Left lung (tissue), 10 donors: ENCODE results near the gene RBPJ. TPM values are rescaled to one million over a fixed set of nuclear protein-coding genes. Genes with fewer than 3 reads are reported as not detected.

Experiments used
- ATAC-seq: fragments of 200-7000 bp; cut with Tn5 transposase; one replicate; pipeline ENCODE4 v1.9.1; 2020; ENCODE audit warnings: moderate library complexity
- DNase-seq, 4 donors: peaks; one replicate each; pipeline ENCODE4 v3.0.0-alpha.2; 2013 to 2020
- H3K27ac ChIP-seq, 2 donors: fragments of 200-600 bp; sonication (generic) in 1 of 2; one replicate each; pipeline versions ENCODE4 v1.5.0 to v1.8.0; 2020 to 2021
- H3K27me3 ChIP-seq, 2 donors: fragments of 200-600 bp; sonication (generic) in 1 of 2; one replicate each; pipeline versions ENCODE4 v1.5.0 to v1.8.0; 2020 to 2021
- H3K36me3 ChIP-seq, 2 donors: fragments of 200-600 bp; sonication (generic) in 1 of 2; one replicate each; pipeline versions ENCODE4 v1.5.0 to v1.8.0; 2020 to 2021
- H3K4me1 ChIP-seq, 2 donors: fragments of 200-600 bp; one replicate each; pipeline ENCODE4 v1.8.0; 2021
- H3K4me3 ChIP-seq, 2 donors: fragments of 200-600 bp; sonication (generic) in 1 of 2; one replicate each; pipeline versions ENCODE4 v1.5.0 to v1.8.0; 2020 to 2021; ENCODE audit warnings: mild to moderate bottlenecking in 1 of 2
- H3K9me3 ChIP-seq, 2 donors: fragments of 200-600 bp; sonication (generic) in 1 of 2; one replicate each; pipeline versions ENCODE4 v1.5.0 to v1.8.0; 2020 to 2021
- CTCF ChIP-seq, 2 donors: fragments of 200-600 bp; sonication (generic) in 1 of 2; IDR thresholded peaks; one replicate each; pipeline versions ENCODE4 v1.5.0 to v1.8.0; 2021; ENCODE audit warnings: antibody characterized with exemption in 2 of 2
- intact Hi-C, 2 donors: fragments of 100-400 bp; cut with DNase I; formaldehyde crosslinking; loops; one replicate each; pipeline versions ENCODE4 v1.11.2 to v1.14.2; 2022
- polyA plus RNA-seq, 6 donors: library from polyadenylated mRNA; unstranded; fragments of 120-200 nt; gene quantifications; one replicate each; pipeline ENCODE4 v1.2.1, GENCODE V29; 2013; ENCODE audit not compliant: insufficient read length in 6 of 6
- total RNA-seq, 2 donors: library from RNA; stranded (reverse); fragmentation: NEBNext Ultra II Directional; extraction: Animal tissue kit (Norgen Biotek cat#: 25700); gene quantifications; one replicate each; pipeline ENCODE4 v1.2.1, GENCODE V29; 2021
- donor health status: DM: no; HTN: yes; CAD: no.
- donor health status: DM: no; HTN: no; CAD: no.

Gene RBPJ
- total and polyA plus RNA-seq, 8 donors: 88.6 to 127 (median 105) TPM

DNA sequence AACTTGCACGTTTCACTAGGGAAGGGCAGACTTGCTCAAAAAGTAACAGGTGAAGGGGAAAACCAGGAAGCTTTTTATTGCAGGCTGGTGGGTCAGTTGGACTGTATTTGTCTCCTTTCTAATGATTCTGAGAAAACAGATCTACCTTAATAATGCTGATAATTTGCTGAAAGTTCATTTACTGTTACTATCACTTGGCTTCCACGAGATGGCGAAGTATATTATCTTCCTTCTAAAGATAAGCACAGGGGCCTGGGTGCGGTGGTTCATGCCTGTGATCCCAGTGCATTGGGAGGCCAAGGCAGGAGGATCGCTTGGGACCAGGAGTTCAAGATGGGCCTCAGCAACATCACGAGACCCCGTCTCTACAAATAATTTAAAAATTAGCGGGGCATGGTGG lies 153.1 kb downstream of the RBPJ start:
- Histone ChIP-seq H3K9me3 (no peaks in the 10 kb centered on the region), H3K36me3 (no peaks in the 10 kb centered on the region), H3K27me3 (no peaks in the 10 kb centered on the region), H3K4me3 (no peak overlapping the region), H3K4me1 (no peaks in the 10 kb centered on the region), H3K27ac (no peak overlapping the region)
- no peak for DNase-seq
- no peak for ATAC-seq
- intact Hi-C loops: loop anchor here in 1 of 2 donors (10.0 kb wide), 1 partner anchor 241 kb away; no protein-coding TSS in a partner anchor
- TF ChIP-seq CTCF (IDR thresholded peaks at IDR 0.05): no peak

- intact Hi-C loops: loop anchor here in 1 of 2 donors (10.0 kb wide), 1 partner anchor 240 kb away; no protein-coding TSS in a partner anchor
- DNase-seq (no peak), ATAC-seq (no peak)
- no peak for TF ChIP-seq CTCF (IDR thresholded peaks at IDR 0.05)
- H3K27me3 ChIP-seq: no peaks in the 10 kb centered on the region
- no peaks in the 10 kb centered on the region for H3K9me3 ChIP-seq
- no peak overlapping the region for H3K4me3 ChIP-seq
- no peaks in the 10 kb centered on the region for H3K36me3 ChIP-seq
- H3K27ac ChIP-seq: no peak overlapping the region
- H3K4me1 ChIP-seq: no peaks in the 10 kb centered on the region
Measured at GRCh38 chr4:26474551-26474950, 153.7 kb downstream of the RBPJ start.

DNA sequence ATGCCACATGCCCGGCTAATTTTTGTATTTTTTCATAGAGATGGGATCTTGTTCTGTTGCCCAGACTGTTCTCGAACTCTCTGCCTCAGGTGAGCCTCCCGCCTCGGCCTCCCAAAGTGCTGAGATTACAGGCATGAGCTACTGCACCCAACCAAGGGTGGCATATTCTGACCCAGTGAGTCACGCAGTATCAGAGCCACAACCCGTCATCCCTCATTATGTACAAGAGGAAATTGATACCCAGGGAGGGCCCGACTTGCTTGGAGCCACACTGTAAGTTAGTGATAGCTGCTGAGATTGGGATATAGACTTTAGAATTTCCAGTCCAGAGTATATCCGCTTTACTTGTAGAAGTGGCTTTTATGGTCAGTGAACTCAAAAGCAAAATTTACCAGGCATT lies 154.9 kb downstream of the RBPJ start:
- ATAC-seq (no peak), DNase-seq (no peak)
- H3K27me3 ChIP-seq: no peaks in the 10 kb centered on the region
- intact Hi-C loops: loop anchor here in 1 of 2 donors (10.0 kb wide), 1 partner anchor 239 kb away; no protein-coding TSS in a partner anchor
- no peaks in the 10 kb centered on the region for H3K36me3 ChIP-seq
- H3K9me3 ChIP-seq: no peaks in the 10 kb centered on the region
- H3K27ac ChIP-seq: no peak overlapping the region
- no peak overlapping the region for H3K4me3 ChIP-seq
- TF ChIP-seq CTCF (IDR thresholded peaks at IDR 0.05): no peak
- H3K4me1 ChIP-seq: no peaks in the 10 kb centered on the region

DNA sequence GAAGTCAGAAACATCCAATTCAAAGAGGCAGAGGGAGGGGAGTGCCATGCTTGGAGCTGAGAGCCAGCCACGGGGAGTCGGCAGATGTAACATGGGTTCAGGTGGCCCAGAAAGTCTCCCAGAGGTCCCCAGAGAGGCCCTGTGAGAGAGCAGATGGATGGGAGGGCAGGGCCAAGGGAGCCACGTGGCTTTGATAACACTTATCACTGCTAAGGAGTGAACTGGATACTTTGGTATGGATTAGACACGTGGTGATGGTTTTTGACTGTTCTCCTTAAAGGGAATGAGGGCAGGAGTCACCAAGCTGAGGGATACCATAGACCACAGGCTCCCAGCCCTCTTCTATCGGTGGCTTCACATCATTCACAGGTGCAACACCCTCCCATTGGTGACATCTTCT lies 155.7 kb downstream of the RBPJ start:
- Histone ChIP-seq H3K27ac (no peak overlapping the region), H3K36me3 (no peaks in the 10 kb centered on the region), H3K4me3 (no peak overlapping the region), H3K27me3 (no peaks in the 10 kb centered on the region), H3K9me3 (no peaks in the 10 kb centered on the region), H3K4me1 (no peaks in the 10 kb centered on the region)
- intact Hi-C loops: loop anchor here in 1 of 2 donors (10.0 kb wide), 1 partner anchor 238 kb away; no protein-coding TSS in a partner anchor
- no peak for ATAC-seq
- DNase-seq: no peak
- no peak for TF ChIP-seq CTCF (IDR thresholded peaks at IDR 0.05)

DNA sequence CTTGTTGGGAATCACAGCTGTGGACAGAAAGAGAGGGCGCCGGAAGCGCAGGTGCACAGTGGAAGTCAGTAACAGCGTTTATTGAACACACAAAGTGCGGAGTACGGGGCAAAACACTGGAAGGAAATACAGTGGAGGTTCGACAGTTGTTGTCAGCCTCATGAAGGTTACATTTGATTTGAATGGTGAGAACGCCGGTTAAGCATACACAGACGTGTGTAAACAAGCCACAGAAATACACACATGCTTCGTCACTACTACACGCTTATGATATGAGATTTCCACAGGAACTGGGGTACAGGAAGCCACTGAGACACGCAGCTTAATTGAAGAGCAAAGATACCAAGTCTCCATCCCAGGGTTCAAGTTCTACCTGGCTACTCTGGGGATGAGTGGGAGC lies 157.5 kb downstream of the RBPJ start:
- Histone ChIP-seq H3K27me3 (no peaks in the 10 kb centered on the region), H3K36me3 (no peaks in the 10 kb centered on the region), H3K4me3 (no peak overlapping the region), H3K4me1 (peaks cover 0 to 2% of the 10 kb centered on the region in 2 donors), H3K27ac (no peak overlapping the region), H3K9me3 (no peaks in the 10 kb centered on the region)
- intact Hi-C loops: loop anchor here in 1 of 2 donors (10.0 kb wide), 1 partner anchor 236 kb away; no protein-coding TSS in a partner anchor
- ATAC-seq: no peak
- no peak for TF ChIP-seq CTCF (IDR thresholded peaks at IDR 0.05)
- no peak for DNase-seq
